Astrocyte (in vitro differentiated cells and primary cell): ENCODE results near the gene PDGFA. TPM values are rescaled to one million over a fixed set of nuclear protein-coding genes. Genes with fewer than 3 reads are reported as not detected.

Experiments
- DNase-seq: peaks from one replicate; pipeline ENCODE4 v3.0.0-alpha.2; 2010; ENCODE audit warnings: low read depth
- FAIRE-seq: peaks from 2 replicates; lab custom pipeline; 2011; peaks lifted over from hg19 to GRCh38; lab: Jason Lieb, UNC
- H2AFZ ChIP-seq: 2 replicates; pipeline ENCODE4 v1.6.0; 2012; ENCODE audit warnings: low read depth, low read length, inconsistent platforms
- H3K27ac ChIP-seq: 2 replicates; pipeline ENCODE4 v1.5.1; 2011; ENCODE audit warnings: low read depth, low read length, inconsistent platforms
- H3K27me3 ChIP-seq: 2 replicates; pipeline ENCODE4 v1.6.0; 2011; ENCODE audit warnings: low read length, inconsistent platforms; ENCODE audit not compliant: insufficient read depth
- H3K36me3 ChIP-seq: 2 replicates; pipeline ENCODE4 v1.5.1; 2011; ENCODE audit warnings: low read length, inconsistent platforms; ENCODE audit not compliant: insufficient read depth
- H3K4me1 ChIP-seq: 2 replicates; pipeline ENCODE4 v1.5.1; 2011; ENCODE audit warnings: low read length, inconsistent platforms; ENCODE audit not compliant: insufficient read depth
- H3K4me2 ChIP-seq: 2 replicates; pipeline ENCODE4 v1.6.0; 2012; ENCODE audit warnings: low read length, inconsistent platforms
- H3K4me3 ChIP-seq: 2 replicates; pipeline ENCODE4 v1.5.1; 2011; ENCODE audit warnings: low read depth, mild to moderate bottlenecking, low read length, inconsistent platforms; ENCODE audit not compliant: insufficient read depth
- H3K79me2 ChIP-seq: 2 replicates; pipeline ENCODE4 v1.6.0; 2012; ENCODE audit warnings: mild to moderate bottlenecking, low read length, inconsistent platforms; ENCODE audit not compliant: insufficient read depth
- H3K9ac ChIP-seq: 2 replicates; pipeline ENCODE4 v1.6.0; 2012; ENCODE audit warnings: mild to moderate bottlenecking, low read length, inconsistent platforms
- H3K9me3 ChIP-seq: 2 replicates; pipeline ENCODE4 v1.5.1; 2012; ENCODE audit warnings: low read depth, mild to moderate bottlenecking, low read length, inconsistent platforms; ENCODE audit not compliant: insufficient read depth
- H4K20me1 ChIP-seq: 2 replicates; pipeline ENCODE4 v1.6.0; 2012; ENCODE audit warnings: low read length, inconsistent platforms; ENCODE audit not compliant: insufficient read depth
- H3K27ac Mint-ChIP-seq: one replicate; pipeline ENCODE4 v1.8.0; 2021; ENCODE audit warnings: mild to moderate bottlenecking, mixed read lengths; ENCODE audit not compliant: unreplicated experiment
- H3K27me3 Mint-ChIP-seq: one replicate; pipeline ENCODE4 v1.8.0; 2021; ENCODE audit warnings: low read depth, mixed read lengths; ENCODE audit not compliant: unreplicated experiment
- H3K36me3 Mint-ChIP-seq: one replicate; pipeline ENCODE4 v1.8.0; 2021; ENCODE audit warnings: low read depth, mixed read lengths; ENCODE audit not compliant: unreplicated experiment
- H3K4me1 Mint-ChIP-seq: one replicate; pipeline ENCODE4 v1.8.0; 2021; ENCODE audit warnings: low read depth, mixed read lengths; ENCODE audit not compliant: unreplicated experiment
- H3K4me3 Mint-ChIP-seq: one replicate; pipeline ENCODE4 v1.8.0; 2021; ENCODE audit warnings: mild to moderate bottlenecking, moderate library complexity, mixed read lengths; ENCODE audit not compliant: unreplicated experiment
- H3K9me3 Mint-ChIP-seq: one replicate; pipeline ENCODE4 v1.8.0; 2021; ENCODE audit warnings: mild to moderate bottlenecking, mixed read lengths; ENCODE audit not compliant: unreplicated experiment
- EZH2 ChIP-seq: IDR thresholded peaks from 2 replicates; pipeline ENCODE4 v1.6.1; 2012; ENCODE audit warnings: mild to moderate bottlenecking, low read length, inconsistent platforms; ENCODE audit not compliant: insufficient read depth
- total RNA-seq: library from RNA; stranded (reverse); gene quantifications from 2 replicates; pipeline ENCODE4 v1.2.1, GENCODE V29; 2021
- TF ChIP-seq, protein P1 (sequence below): IDR thresholded peaks from 2 replicates; pipeline ENCODE4 v1.5.1; 2011; ENCODE audit warnings: low read depth, mild to moderate bottlenecking, inconsistent platforms, low read length, moderate library complexity; ENCODE audit not compliant: insufficient read depth

The PDGFA gene
- total RNA-seq, 1 donor from 2014 or later = 47.1 TPM

GRCh38 chr7:503575-504111 is 16.0 kb downstream of the PDGFA start:
- no peak overlapping the region for H3K4me3 ChIP-seq
- no peak overlapping the region for H3K4me2 ChIP-seq
- peaks cover 16% of the 10 kb centered on the region for H3K36me3 ChIP-seq
- Mint-ChIP-seq H3K27ac (peak overlapping the region; percentile 53), H3K36me3 (peaks cover 28% of the 10 kb centered on the region), H3K9me3 (no peaks in the 10 kb centered on the region), H3K4me1 (peaks cover 3% of the 10 kb centered on the region), H3K4me3 (no peak overlapping the region), H3K27me3 (no peaks in the 10 kb centered on the region)
- H2AFZ ChIP-seq = no peak overlapping the region
- no peaks in the 10 kb centered on the region for H3K27me3 ChIP-seq
- peaks cover 48% of the 10 kb centered on the region for H3K79me2 ChIP-seq
- FAIRE-seq = no peak
- no peaks in the 10 kb centered on the region for H3K4me1 ChIP-seq
- no peak for DNase-seq
- H3K9me3 ChIP-seq = no peaks in the 10 kb centered on the region
- TF ChIP-seq, protein P1, sequence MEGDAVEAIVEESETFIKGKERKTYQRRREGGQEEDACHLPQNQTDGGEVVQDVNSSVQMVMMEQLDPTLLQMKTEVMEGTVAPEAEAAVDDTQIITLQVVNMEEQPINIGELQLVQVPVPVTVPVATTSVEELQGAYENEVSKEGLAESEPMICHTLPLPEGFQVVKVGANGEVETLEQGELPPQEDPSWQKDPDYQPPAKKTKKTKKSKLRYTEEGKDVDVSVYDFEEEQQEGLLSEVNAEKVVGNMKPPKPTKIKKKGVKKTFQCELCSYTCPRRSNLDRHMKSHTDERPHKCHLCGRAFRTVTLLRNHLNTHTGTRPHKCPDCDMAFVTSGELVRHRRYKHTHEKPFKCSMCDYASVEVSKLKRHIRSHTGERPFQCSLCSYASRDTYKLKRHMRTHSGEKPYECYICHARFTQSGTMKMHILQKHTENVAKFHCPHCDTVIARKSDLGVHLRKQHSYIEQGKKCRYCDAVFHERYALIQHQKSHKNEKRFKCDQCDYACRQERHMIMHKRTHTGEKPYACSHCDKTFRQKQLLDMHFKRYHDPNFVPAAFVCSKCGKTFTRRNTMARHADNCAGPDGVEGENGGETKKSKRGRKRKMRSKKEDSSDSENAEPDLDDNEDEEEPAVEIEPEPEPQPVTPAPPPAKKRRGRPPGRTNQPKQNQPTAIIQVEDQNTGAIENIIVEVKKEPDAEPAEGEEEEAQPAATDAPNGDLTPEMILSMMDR = no peak
- TF ChIP-seq EZH2 = no peak
- H3K27ac ChIP-seq = no peak overlapping the region
- no peak overlapping the region for H3K9ac ChIP-seq
- H4K20me1 ChIP-seq = peaks cover 91% of the 10 kb centered on the region

DNA sequence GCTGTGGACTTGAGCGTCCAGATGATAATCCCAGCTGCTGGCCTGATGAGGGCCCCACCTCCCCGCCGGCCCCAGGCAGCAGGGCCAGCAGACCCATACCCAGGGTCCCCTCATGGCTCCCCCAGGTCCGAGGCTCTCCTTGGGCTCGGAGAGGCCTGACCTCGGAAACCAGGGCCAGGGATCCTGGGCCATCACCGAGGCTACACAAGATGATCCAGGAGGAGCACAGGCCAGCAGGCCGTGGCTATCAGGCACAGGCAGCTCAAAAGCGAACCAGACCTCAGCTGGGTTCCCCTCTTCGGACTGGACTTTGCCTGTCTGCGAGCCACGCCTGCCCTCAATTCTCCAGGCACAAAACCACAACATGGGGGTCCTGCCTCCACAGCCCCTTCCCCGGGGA is 17.4 kb downstream of the PDGFA start:
- Mint-ChIP-seq H3K36me3 (peaks cover 28% of the 10 kb centered on the region), H3K9me3 (no peaks in the 10 kb centered on the region), H3K27ac (no peak overlapping the region), H3K4me3 (no peak overlapping the region), H3K27me3 (no peaks in the 10 kb centered on the region), H3K4me1 (peaks cover 3% of the 10 kb centered on the region)
- Histone ChIP-seq H3K4me2 (no peak overlapping the region), H4K20me1 (peaks cover 89% of the 10 kb centered on the region), H3K27ac (no peak overlapping the region), H2AFZ (no peak overlapping the region), H3K9me3 (no peaks in the 10 kb centered on the region), H3K4me1 (no peaks in the 10 kb centered on the region), H3K4me3 (no peak overlapping the region), H3K79me2 (peaks cover 43% of the 10 kb centered on the region), H3K27me3 (no peaks in the 10 kb centered on the region), H3K36me3 (peaks cover 26% of the 10 kb centered on the region), H3K9ac (no peak overlapping the region)
- DNase-seq (no peak), FAIRE-seq (no peak)
- TF ChIP-seq, protein P1 = no peak
- no peak for TF ChIP-seq EZH2

GRCh38 chr7:501526-501925 is 18.1 kb downstream of the PDGFA start:
- no peak for DNase-seq
- H4K20me1 ChIP-seq = peaks cover 87% of the 10 kb centered on the region

More at GRCh38 chr7:501526-501925, 18.1 kb downstream of the PDGFA start:
- Histone ChIP-seq H3K36me3 (peaks cover 28% of the 10 kb centered on the region), H3K4me1 (no peaks in the 10 kb centered on the region), H3K27me3 (no peaks in the 10 kb centered on the region), H3K4me2 (no peak overlapping the region), H2AFZ (no peak overlapping the region), H3K79me2 (peaks cover 35% of the 10 kb centered on the region), H3K9me3 (no peaks in the 10 kb centered on the region), H3K27ac (no peak overlapping the region), H3K9ac (no peak overlapping the region), H3K4me3 (no peak overlapping the region)
- Mint-ChIP-seq H3K4me1 (peaks cover 3% of the 10 kb centered on the region), H3K36me3 (peaks cover 32% of the 10 kb centered on the region), H3K27me3 (no peaks in the 10 kb centered on the region), H3K27ac (no peak overlapping the region), H3K9me3 (no peaks in the 10 kb centered on the region), H3K4me3 (no peak overlapping the region)
- TF ChIP-seq, protein P1 = no peak
- TF ChIP-seq EZH2 = no peak
- FAIRE-seq = no peak
